Nephron progenitor cell (in vitro differentiated cells): ENCODE measurements around the gene CDC34.
A peak's percentile ranks its signal among the peaks of the same experiment; 100 is the strongest.

Experiments used
- DNase-seq: peaks from one replicate; pipeline ENCODE4 v3.0.0; 2021
- H3K27ac Mint-ChIP-seq: 2 replicates; pipeline ENCODE4 v1.8.0; 2021; ENCODE audit warnings: mild to moderate bottlenecking, moderate library complexity, mixed read lengths
- H3K27me3 Mint-ChIP-seq: 2 replicates; pipeline ENCODE4 v1.8.0; 2021; ENCODE audit warnings: mild to moderate bottlenecking, low read depth, mixed read lengths; ENCODE audit not compliant: poor library complexity
- H3K36me3 Mint-ChIP-seq: 2 replicates; pipeline ENCODE4 v1.8.0; 2021; ENCODE audit warnings: low read depth, mixed read lengths
- H3K4me1 Mint-ChIP-seq: 2 replicates; pipeline ENCODE4 v1.8.0; 2021; ENCODE audit warnings: mixed read lengths
- H3K4me3 Mint-ChIP-seq: 2 replicates; pipeline ENCODE4 v1.8.0; 2021; ENCODE audit warnings: mild to moderate bottlenecking, moderate library complexity, mixed read lengths
- H3K9me3 Mint-ChIP-seq: 2 replicates; pipeline ENCODE4 v1.8.0; 2021; ENCODE audit warnings: mild to moderate bottlenecking, moderate library complexity, mixed read lengths
- TF ChIP-seq, protein P1 (sequence below): fragments of 200-600 bp; sonication (generic); IDR thresholded peaks from 2 replicates; pipeline ENCODE4 v1.5.0; 2021; ENCODE audit warnings: antibody characterized with exemption

Gene CDC34

DNA sequence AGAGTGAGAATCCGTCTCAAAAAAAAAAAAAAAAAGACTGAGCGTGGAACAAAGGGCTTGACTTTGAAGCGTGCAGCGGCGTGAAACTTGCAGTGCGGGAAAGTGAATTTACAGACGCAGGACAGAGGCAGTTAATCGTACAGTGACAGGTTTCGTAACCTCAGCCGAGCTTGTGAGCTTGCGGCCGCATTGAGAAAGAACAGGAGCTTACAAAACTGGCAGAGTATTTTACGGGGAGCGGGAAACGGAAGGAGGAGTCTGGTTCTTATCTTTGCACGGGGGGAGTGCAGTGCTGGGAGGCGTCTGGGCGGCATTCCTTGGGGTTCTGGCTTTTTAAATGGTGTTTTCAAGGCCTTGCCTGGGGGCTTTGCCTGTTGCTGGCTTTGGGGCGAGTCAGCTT lies 34.8 kb downstream of the CDC34 start:
- H3K4me1 Mint-ChIP-seq, result peaks cover 30% of the 10 kb centered on the region
- H3K27me3 Mint-ChIP-seq, result peaks cover 7% of the 10 kb centered on the region
- TF ChIP-seq, protein P1, sequence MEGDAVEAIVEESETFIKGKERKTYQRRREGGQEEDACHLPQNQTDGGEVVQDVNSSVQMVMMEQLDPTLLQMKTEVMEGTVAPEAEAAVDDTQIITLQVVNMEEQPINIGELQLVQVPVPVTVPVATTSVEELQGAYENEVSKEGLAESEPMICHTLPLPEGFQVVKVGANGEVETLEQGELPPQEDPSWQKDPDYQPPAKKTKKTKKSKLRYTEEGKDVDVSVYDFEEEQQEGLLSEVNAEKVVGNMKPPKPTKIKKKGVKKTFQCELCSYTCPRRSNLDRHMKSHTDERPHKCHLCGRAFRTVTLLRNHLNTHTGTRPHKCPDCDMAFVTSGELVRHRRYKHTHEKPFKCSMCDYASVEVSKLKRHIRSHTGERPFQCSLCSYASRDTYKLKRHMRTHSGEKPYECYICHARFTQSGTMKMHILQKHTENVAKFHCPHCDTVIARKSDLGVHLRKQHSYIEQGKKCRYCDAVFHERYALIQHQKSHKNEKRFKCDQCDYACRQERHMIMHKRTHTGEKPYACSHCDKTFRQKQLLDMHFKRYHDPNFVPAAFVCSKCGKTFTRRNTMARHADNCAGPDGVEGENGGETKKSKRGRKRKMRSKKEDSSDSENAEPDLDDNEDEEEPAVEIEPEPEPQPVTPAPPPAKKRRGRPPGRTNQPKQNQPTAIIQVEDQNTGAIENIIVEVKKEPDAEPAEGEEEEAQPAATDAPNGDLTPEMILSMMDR, result no peak
- H3K36me3 Mint-ChIP-seq, result peaks cover 44% of the 10 kb centered on the region
- peak overlapping the region; percentile 97 for H3K27ac Mint-ChIP-seq
- peaks cover 43% of the 10 kb centered on the region for H3K9me3 Mint-ChIP-seq
- peak overlapping the region; percentile 67 for H3K4me3 Mint-ChIP-seq
- no peak for DNase-seq

DNA sequence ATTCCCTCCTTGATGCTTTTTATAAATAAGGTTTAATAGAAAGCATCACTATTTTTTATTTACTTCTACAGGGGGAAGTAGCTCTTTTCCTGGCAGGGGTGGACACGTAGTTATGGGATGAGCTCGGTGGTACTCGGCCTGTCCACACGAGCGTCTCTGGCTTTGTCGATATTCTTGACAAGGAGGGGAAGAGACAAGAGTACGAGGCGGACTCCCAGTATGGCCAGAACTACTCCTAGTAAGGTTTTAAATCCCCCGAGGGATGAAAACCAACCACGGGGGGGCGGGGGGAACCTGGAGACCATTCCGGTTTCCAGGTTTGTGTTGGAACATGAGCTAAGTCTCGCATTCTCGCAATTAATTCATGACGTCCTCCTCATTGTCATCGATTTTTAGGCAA lies 35.3 kb downstream of the CDC34 start:
- H3K4me1 Mint-ChIP-seq, result peaks cover 31% of the 10 kb centered on the region
- peaks cover 39% of the 10 kb centered on the region for H3K36me3 Mint-ChIP-seq
- peak overlapping the region; percentile 67 for H3K4me3 Mint-ChIP-seq
- TF ChIP-seq, protein P1, result no peak
- H3K27me3 Mint-ChIP-seq, result peaks cover 7% of the 10 kb centered on the region
- peak overlapping the region; percentile 97 for H3K27ac Mint-ChIP-seq
- H3K9me3 Mint-ChIP-seq, result peaks cover 39% of the 10 kb centered on the region
- no peak for DNase-seq

DNA sequence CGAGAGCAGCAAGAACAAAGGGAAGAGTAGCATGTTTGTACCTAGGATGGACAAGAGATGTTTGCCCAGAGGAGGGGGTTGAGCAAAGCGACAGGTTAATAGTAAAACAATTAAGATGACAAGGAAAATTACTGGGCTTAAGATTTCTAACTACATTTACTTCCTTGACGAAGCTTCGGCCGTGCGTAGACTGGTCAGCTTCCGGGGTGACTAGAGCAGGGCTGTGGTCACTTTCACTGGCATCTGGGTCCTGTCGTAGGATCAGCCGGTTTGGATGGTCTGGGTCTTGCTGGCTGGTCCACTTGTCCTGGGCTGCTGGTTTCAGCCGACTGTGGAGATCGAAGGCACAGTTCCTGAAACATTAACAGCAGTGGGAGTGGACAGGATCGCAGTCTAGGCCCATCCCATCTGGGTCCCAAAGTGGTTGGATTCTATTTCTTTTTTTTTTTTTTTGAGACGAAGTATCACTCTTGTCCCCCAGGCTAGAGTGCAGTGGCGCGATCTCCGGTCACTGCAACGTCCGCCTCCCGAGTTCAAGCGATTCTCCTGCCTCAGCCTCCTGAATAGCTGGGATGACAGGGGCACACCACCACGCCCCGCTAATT lies 35.8 kb downstream of the CDC34 start:
- peaks cover 36% of the 10 kb centered on the region for H3K4me1 Mint-ChIP-seq
- H3K36me3 Mint-ChIP-seq, result peaks cover 34% of the 10 kb centered on the region
- TF ChIP-seq, protein P1, result no peak
- DNase-seq, result no peak
- H3K4me3 Mint-ChIP-seq, result peak overlapping the region; percentile 63
- peak overlapping the region; percentile 97 for H3K27ac Mint-ChIP-seq
- H3K9me3 Mint-ChIP-seq, result peaks cover 34% of the 10 kb centered on the region
- H3K27me3 Mint-ChIP-seq, result peaks cover 7% of the 10 kb centered on the region

DNA sequence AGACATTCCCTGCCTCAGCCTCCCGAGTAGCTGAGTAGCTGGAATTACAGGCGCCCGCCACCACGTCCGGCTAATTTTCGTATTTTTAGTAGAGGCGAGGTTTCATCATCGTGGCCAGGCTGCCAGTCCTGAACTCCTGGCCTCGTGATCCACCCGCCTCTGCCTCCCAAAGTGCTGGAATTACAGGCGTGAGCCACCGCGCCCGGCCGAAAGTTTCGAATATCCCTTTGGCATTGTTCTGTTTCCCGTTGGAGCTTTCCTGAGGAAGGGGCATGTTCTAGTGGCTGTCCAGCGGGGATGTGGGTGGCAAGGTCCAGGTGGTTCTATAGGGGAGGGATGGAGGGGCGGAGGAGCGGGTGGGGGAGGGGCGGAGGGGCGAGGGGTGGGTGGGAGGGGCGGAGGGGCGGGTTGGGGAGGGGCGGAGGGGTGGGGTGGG lies 38.7 kb downstream of the CDC34 start:
- Mint-ChIP-seq H3K27me3 (peaks cover 7% of the 10 kb centered on the region), H3K4me1 (peaks cover 53% of the 10 kb centered on the region), H3K36me3 (peaks cover 23% of the 10 kb centered on the region), H3K27ac (no peak overlapping the region), H3K9me3 (peaks cover 23% of the 10 kb centered on the region), H3K4me3 (no peak overlapping the region)
- DNase-seq, result no peak
- TF ChIP-seq, protein P1, result no peak

DNA sequence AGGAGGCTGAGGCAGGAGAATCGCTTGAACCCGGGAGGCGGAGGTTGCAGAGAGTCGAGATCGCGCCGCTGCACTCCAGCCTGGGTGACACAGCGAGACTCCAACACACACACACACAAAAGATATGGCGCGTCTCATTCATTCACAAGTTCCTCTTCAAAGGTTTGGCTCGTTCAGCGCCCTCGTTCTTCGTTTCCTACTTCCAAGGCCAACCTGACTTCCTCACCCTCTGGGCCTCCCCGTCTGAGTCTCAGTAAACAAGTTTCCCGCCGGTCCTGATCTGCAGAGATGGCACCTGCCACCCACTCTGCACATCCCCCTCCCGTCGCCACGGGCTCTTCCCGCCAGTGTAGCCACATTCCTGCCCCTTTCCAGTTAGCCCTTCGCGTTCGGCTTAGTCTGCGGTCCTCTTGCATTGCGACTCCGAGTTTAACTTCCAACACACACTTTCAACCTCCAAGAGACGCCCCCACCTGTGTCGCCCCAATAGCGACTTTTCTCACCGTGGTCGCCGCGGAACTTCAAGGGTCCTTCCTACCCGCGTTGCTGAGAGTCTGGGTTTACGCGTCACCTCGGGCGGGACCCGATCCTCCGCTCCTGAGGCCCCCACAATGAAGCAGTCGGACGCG lies 39.5 kb downstream of the CDC34 start:
- peak; percentile 47 for DNase-seq
- Mint-ChIP-seq H3K36me3 (peaks cover 23% of the 10 kb centered on the region), H3K27me3 (peaks cover 7% of the 10 kb centered on the region), H3K4me3 (peak overlapping the region; percentile 87), H3K4me1 (peaks cover 60% of the 10 kb centered on the region), H3K9me3 (peaks cover 23% of the 10 kb centered on the region), H3K27ac (peak overlapping the region; percentile 99)
- TF ChIP-seq, protein P1, result no peak

DNA sequence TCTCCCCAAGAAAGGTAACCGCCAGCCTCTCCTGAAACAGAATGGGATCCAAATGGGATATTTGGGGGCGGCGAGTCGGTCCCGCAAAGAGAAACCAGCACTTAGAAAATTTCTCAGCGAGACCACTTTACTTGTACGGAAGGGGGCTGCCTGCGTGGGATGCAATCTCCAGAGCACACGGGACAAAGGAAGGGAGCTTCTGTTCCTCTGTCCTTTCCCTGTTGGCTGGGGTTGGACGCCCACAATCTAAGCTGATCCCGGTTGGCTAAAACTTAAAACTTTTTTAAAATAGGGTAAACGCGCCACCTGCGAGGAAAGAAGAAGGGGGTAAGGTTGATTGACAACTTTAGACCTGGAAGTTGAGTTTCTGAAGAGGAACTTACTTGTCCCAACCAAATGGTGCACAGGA lies 40.0 kb downstream of the CDC34 start:
- Mint-ChIP-seq H3K4me3 (peak overlapping the region; percentile 87), H3K4me1 (peaks cover 61% of the 10 kb centered on the region), H3K9me3 (peaks cover 20% of the 10 kb centered on the region), H3K36me3 (peaks cover 19% of the 10 kb centered on the region), H3K27ac (peak overlapping the region; percentile 99), H3K27me3 (peaks cover 7% of the 10 kb centered on the region)
- TF ChIP-seq, protein P1, result no peak
- DNase-seq, result peak; percentile 42
